ENCODE measurements around the gene XPO1. TPM values are rescaled to one million over a fixed set of nuclear protein-coding genes. Genes with fewer than 3 reads are reported as not detected.

XPO1 gene
- total RNA-seq, 1 donor from 2014 or later = 217 TPM

- H3K36me3 Mint-ChIP-seq (ENCODE audit: low read depth) = peaks cover 74% of the 10 kb centered on the region
- H3K27me3 Mint-ChIP-seq = no peaks in the 10 kb centered on the region
- POLR2A ChIA-PET = no interaction called here
- peaks cover 7% of the 10 kb centered on the region for H3K4me1 Mint-ChIP-seq
- no peak overlapping the region for H3K27ac Mint-ChIP-seq
- ATAC-seq (ENCODE audit: low read depth) (no peak), DNase-seq (no peak)
- CTCF ChIA-PET = no interaction called here
- H3K9me3 Mint-ChIP-seq = no peaks in the 10 kb centered on the region
- no peak for TF ChIP-seq CTCF (IDR thresholded peaks at IDR 0.05)
- H3K4me3 Mint-ChIP-seq = no peak overlapping the region
- intact Hi-C loops (cut with micrococcal nuclease) = loop anchor here (5.0 kb wide), 1 partner anchor 137 kb away; no protein-coding TSS in a partner anchor
Observed at GRCh38 chr2:61520261-61520660, 17.9 kb downstream of the XPO1 start.

- POLR2A ChIA-PET = interaction anchor here (0.9 to 1.0 kb wide), 2 partner anchors 10 to 24 kb away, joined by 3 read pairs; no protein-coding TSS in a partner anchor
- no peak for ATAC-seq (ENCODE audit: low read depth)
- no peak for DNase-seq
- H3K4me1 Mint-ChIP-seq = no peaks in the 10 kb centered on the region
- no peak for TF ChIP-seq CTCF (IDR thresholded peaks at IDR 0.05)
- intact Hi-C loops (cut with micrococcal nuclease) = no loop called here
- no peaks in the 10 kb centered on the region for H3K9me3 Mint-ChIP-seq
- H3K36me3 Mint-ChIP-seq (ENCODE audit: low read depth) = peaks cover 78% of the 10 kb centered on the region
- H3K4me3 Mint-ChIP-seq = no peak overlapping the region
- H3K27ac Mint-ChIP-seq = peak overlapping the region; percentile 56
- CTCF ChIA-PET = interaction anchor here (0.6 kb wide), 1 partner anchor 81 kb away, joined by 4 read pairs; no protein-coding TSS in a partner anchor
- H3K27me3 Mint-ChIP-seq = no peaks in the 10 kb centered on the region
Observed at GRCh38 chr2:61512768-61513398, 25.3 kb downstream of the XPO1 start.

GRCh38 chr2:61510674-61511671 lies 27.2 kb downstream of the XPO1 start:
- intact Hi-C loops (cut with micrococcal nuclease) = loop anchor here (2.0 kb wide), 1 partner anchor 14 kb away; no protein-coding TSS in a partner anchor
- DNase-seq (no peak), ATAC-seq (ENCODE audit: low read depth) (no peak)
- ChIA-PET POLR2A (interaction anchor here (1.6 kb wide), 1 partner anchor 334 kb away, joined by 4 read pairs; no protein-coding TSS in a partner anchor), CTCF (no interaction called here)
- no peak for TF ChIP-seq CTCF (IDR thresholded peaks at IDR 0.05)
- H3K9me3 Mint-ChIP-seq = no peaks in the 10 kb centered on the region
- H3K36me3 Mint-ChIP-seq (ENCODE audit: low read depth) = peaks cover 72% of the 10 kb centered on the region
- H3K27ac Mint-ChIP-seq = no peak overlapping the region
- H3K27me3 Mint-ChIP-seq = no peaks in the 10 kb centered on the region
- no peaks in the 10 kb centered on the region for H3K4me1 Mint-ChIP-seq
- no peak overlapping the region for H3K4me3 Mint-ChIP-seq

GRCh38 chr2:61504949-61505348 lies 33.2 kb downstream of the XPO1 start:
- no peak for DNase-seq
- ATAC-seq (ENCODE audit: low read depth) = no peak
- ChIA-PET CTCF (no interaction called here), POLR2A (no interaction called here)
- Mint-ChIP-seq H3K4me3 (no peak overlapping the region), H3K27ac (no peak overlapping the region), H3K36me3 (ENCODE audit: low read depth) (peaks cover 65% of the 10 kb centered on the region), H3K4me1 (no peaks in the 10 kb centered on the region), H3K9me3 (no peaks in the 10 kb centered on the region), H3K27me3 (no peaks in the 10 kb centered on the region)
- no peak for TF ChIP-seq CTCF (IDR thresholded peaks at IDR 0.05)
- intact Hi-C loops (cut with micrococcal nuclease) = no loop called here

- no peak for DNase-seq
- Mint-ChIP-seq H3K36me3 (ENCODE audit: low read depth) (peaks cover 78% of the 10 kb centered on the region), H3K27ac (no peak overlapping the region), H3K4me3 (no peak overlapping the region), H3K9me3 (no peaks in the 10 kb centered on the region), H3K4me1 (peaks cover 7% of the 10 kb centered on the region), H3K27me3 (no peaks in the 10 kb centered on the region)
- no peak for ATAC-seq (ENCODE audit: low read depth)
- CTCF ChIA-PET = no interaction called here
- intact Hi-C loops (cut with micrococcal nuclease) = no loop called here
- POLR2A ChIA-PET = no interaction called here
- no peak for TF ChIP-seq CTCF (IDR thresholded peaks at IDR 0.05)
Observed at GRCh38 chr2:61499060-61499459, 39.1 kb downstream of the XPO1 start.

All from activated B cell treated with CpG ODN at 0.5 μM for 24 hours (primary cell).